ENCODE data around the gene ABHD8. TPM values are rescaled to one million over a fixed set of nuclear protein-coding genes. Genes with fewer than 3 reads are reported as not detected.
A peak's percentile ranks its signal among the peaks of the same experiment; 100 is the strongest.

The ABHD8 gene
- total and polyA plus RNA-seq, 2 experiments from 2014 or later = 8.7 to 19.1 TPM

DNA sequence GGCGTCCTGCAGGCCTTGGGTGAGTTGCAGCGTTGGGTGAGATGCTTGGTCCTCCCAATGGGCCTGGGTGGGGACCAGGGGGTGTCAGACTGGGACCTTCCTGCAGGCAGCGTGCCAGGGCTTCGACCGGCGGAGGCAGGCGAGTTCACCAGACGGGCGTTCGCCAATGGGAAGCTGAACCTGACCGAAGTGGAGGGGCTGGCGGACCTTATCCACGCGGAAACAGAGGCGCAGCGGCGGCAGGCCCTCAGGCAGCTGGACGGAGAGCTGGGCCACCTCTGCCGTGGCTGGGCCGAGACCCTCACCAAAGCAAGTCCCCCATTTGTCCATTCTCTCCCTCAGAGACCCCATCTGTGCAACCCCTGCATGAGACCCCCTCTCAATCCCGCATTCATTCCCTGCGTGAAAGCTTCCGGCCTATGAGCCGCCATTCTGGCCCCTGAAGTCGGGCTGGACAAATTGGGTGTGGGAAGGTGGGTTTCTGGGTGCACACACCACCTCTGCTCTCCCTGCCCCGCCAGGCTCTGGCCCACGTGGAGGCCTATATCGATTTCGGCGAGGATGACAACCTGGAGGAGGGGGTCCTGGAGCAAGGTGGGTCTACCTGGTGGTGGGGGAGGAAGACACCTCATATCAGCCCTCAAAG is 35.3 kb upstream of the ABHD8 start:
- H3K4me2 ChIP-seq (ENCODE audit: unreplicated experiment) = no peak overlapping the region
- H3K27me3 ChIP-seq (replicated peaks; ENCODE audit: insufficient read depth) = no peaks in the 10 kb centered on the region
- H3K27ac ChIP-seq = no peak overlapping the region
- in situ Hi-C loops (cut with MboI) = no loop called here
- WGBS, 2 experiments (ENCODE audit: low coverage in 1 of 2, low lambda C conversion rate in 2 of 2, missing lambda C conversion rate in 2 of 2) = 86 to 88% methylated on average over 28 to 30 of the region's 30 CpGs
- no peaks in the 10 kb centered on the region for H3K79me2 ChIP-seq (ENCODE audit: insufficient read depth)
- no peaks in the 10 kb centered on the region for H3K9me2 ChIP-seq (ENCODE audit: insufficient read depth)
- peak overlapping the region; percentile 82 for H3K9ac ChIP-seq
- H3K4me1 ChIP-seq (ENCODE audit: insufficient read depth) = peaks cover 7% of the 10 kb centered on the region; the same call in 1 of the 2 replicates
- TF ChIP-seq EZH2 (IDR thresholded peaks at IDR 0.05; ENCODE audit: insufficient read depth, poor library complexity, severe bottlenecking) (no peak), EZH2phosphoT487 (IDR thresholded peaks at IDR 0.05; ENCODE audit: insufficient read depth, low read depth) (no peak)
- peak overlapping the region; percentile 89 for H3K4me3 ChIP-seq
- DNase-seq = no peak
- H4K20me1 ChIP-seq (ENCODE audit: insufficient read depth) = no peaks in the 10 kb centered on the region
- peaks cover 11% of the 10 kb centered on the region; the same call in 1 of the 2 replicates for H3F3A ChIP-seq (ENCODE audit: insufficient read depth)
- H2AFZ ChIP-seq = peak overlapping the region; percentile 96; the same call in 1 of the 2 replicates
- H3K36me3 ChIP-seq (ENCODE audit: low read depth) = no peaks in the 10 kb centered on the region
- H3K9me3 ChIP-seq (ENCODE audit: low read depth) = no peaks in the 10 kb centered on the region

DNA sequence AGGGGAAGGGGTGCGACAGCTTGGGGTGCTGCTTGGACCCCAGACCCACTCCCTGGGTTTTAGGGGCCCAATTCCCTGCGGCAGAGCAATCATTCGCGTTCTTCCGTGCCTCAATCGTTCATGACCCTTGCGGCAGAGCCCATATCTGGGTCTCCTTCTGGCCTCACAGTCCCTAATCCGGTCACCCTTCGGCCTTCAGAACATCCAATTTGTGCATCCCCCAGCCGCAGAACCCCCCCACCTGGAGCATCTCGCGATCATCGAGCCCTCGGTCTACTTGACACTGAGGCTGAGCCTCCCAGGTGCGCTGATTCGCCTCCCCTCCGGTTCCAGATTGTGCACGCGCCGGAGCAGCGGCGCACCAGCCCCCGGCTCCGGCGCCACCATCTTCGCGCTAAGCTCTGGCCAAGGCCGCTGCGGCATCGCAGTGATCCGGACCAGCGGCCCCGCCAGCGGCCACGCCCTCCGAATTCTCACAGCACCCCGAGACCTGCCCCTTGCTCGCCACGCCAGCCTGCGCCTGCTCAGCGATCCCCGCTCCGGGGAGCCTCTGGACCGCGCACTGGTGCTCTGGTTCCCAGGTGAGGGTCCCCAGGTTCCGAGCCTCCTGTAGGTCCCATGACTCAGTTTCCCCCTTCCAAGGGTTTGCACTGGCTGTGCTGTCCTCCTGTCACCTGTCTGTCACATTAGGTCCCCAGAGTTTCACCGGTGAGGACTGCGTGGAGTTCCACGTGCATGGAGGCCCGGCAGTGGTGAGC is 34.6 kb upstream of the ABHD8 start:
- Histone ChIP-seq H3K27me3 (replicated peaks; ENCODE audit: insufficient read depth) (no peaks in the 10 kb centered on the region), H3K27ac (peak overlapping the region; percentile 15; the same call in 1 of the 2 replicates), H3K36me3 (ENCODE audit: low read depth) (no peaks in the 10 kb centered on the region), H3K9me3 (ENCODE audit: low read depth) (no peaks in the 10 kb centered on the region), H4K20me1 (ENCODE audit: insufficient read depth) (no peaks in the 10 kb centered on the region), H3F3A (ENCODE audit: insufficient read depth) (peaks cover 11% of the 10 kb centered on the region; the same call in 1 of the 2 replicates), H3K4me3 (peak overlapping the region; percentile 89), H3K9me2 (ENCODE audit: insufficient read depth) (no peaks in the 10 kb centered on the region), H3K4me2 (ENCODE audit: unreplicated experiment) (peak overlapping the region; percentile 91), H3K9ac (peak overlapping the region; percentile 82), H2AFZ (peak overlapping the region; percentile 96), H3K4me1 (ENCODE audit: insufficient read depth) (peaks cover 7% of the 10 kb centered on the region; the same call in 1 of the 2 replicates), H3K79me2 (ENCODE audit: insufficient read depth) (no peaks in the 10 kb centered on the region)
- TF ChIP-seq EZH2 (IDR thresholded peaks at IDR 0.05; ENCODE audit: insufficient read depth, poor library complexity, severe bottlenecking) (no peak), EZH2phosphoT487 (IDR thresholded peaks at IDR 0.05; ENCODE audit: insufficient read depth, low read depth) (no peak)
- in situ Hi-C loops (cut with MboI) = no loop called here
- whole genome bisulfite sequencing, 2 experiments (ENCODE audit: low coverage in 1 of 2, low lambda C conversion rate in 2 of 2, missing lambda C conversion rate in 2 of 2) = 9 to 12% methylated on average over 44 to 49 of the region's 50 CpGs
- peak; percentile 70 for DNase-seq

DNA sequence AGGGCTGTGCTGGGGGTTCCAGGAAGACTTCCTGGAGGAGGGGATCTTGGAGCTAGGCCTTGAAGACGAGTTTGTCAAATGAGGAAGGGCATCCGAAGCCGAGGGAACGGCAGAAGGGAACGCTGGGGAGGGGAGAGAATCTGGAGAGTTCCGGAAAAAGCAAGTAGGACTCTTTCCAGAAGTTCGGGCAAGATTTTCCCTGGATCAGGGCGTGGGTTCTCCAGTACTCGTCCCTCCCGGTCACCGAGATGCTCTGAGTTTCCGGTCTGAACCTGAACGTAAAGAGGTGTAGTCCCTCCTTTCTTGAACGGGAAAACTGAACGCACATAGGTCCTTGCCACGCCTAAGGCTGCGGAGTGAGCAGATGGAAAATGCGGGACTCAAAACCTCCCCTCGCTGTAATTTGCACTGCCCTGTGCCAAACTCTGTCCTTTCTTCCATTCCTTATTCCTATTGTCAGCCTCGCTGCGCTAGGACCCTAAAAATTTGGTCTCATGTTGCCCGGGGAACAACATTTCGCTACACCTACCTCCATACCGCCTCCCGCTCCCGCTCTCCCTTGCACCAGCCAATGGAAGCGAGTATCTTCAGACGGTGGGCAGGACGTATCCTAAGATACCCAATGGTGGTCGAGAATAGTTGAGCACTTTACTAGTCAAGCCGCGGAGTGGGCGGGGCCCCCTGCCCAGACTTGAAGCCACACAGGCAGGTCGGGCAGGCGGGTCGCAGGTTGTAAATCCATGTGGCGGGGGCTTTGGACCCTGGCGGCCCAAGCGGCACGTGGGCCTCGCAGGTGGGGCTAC is 33.8 kb upstream of the ABHD8 start, which contains the start of gene GTPBP3:
Gene GTPBP3, plus strand, starts transcription at position 682 of the 803 bp plus-strand sequence. Its CDS starts 59 bp downstream, at position 741.
- Histone ChIP-seq H3K9me3 (ENCODE audit: low read depth) (no peaks in the 10 kb centered on the region), H3K4me3 (peak within 1 kb of the TSS; percentile 89), H3K4me1 (ENCODE audit: insufficient read depth) (peaks cover 7% of the 10 kb centered on the region; the same call in 1 of the 2 replicates), H3K9ac (peak within 1 kb of the TSS; percentile 82), H3K27me3 (replicated peaks; ENCODE audit: insufficient read depth) (no peaks in the 10 kb centered on the region), H2AFZ (peak within 1 kb of the TSS; percentile 96), H3K9me2 (ENCODE audit: insufficient read depth) (no peaks in the 10 kb centered on the region), H3K79me2 (ENCODE audit: insufficient read depth) (no peaks in the 10 kb centered on the region), H3K36me3 (ENCODE audit: low read depth) (no peaks in the 10 kb centered on the region), H3K27ac (peak within 1 kb of the TSS; percentile 75), H3F3A (ENCODE audit: insufficient read depth) (peaks cover 11% of the 10 kb centered on the region; the same call in 1 of the 2 replicates), H3K4me2 (ENCODE audit: unreplicated experiment) (peak within 1 kb of the TSS; percentile 91), H4K20me1 (ENCODE audit: insufficient read depth) (no peaks in the 10 kb centered on the region)
- TF ChIP-seq EZH2 (IDR thresholded peaks at IDR 0.05; ENCODE audit: insufficient read depth, poor library complexity, severe bottlenecking) (no peak), EZH2phosphoT487 (IDR thresholded peaks at IDR 0.05; ENCODE audit: insufficient read depth, low read depth) (no peak)
- DNase-seq = peak; percentile 99
- WGBS, 2 experiments (ENCODE audit: low coverage in 1 of 2, low lambda C conversion rate in 2 of 2, missing lambda C conversion rate in 2 of 2) = 1% methylated on average over 41 of the region's 41 CpGs
- in situ Hi-C loops (cut with MboI) = no loop called here

DNA sequence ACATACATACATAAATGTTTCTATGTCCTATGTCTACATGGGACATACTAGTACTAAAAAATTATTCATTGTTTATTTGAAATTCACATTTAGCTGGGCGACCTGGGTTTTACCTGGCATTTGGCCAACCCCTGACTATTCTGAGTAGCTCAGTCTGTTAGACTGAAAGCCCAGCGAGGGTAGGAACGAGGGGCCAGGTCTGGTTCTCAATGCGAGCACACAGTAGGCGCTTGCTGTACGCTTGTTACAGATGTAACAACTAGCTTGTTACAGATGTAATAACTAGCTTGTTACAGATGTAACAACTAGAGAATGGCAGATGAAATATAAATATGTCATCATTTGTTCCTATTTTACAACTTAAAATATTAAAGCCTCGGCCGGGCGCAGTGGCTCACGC is 32.4 kb upstream of the ABHD8 start:
- H3K27me3 ChIP-seq (replicated peaks; ENCODE audit: insufficient read depth) = no peaks in the 10 kb centered on the region
- H3K9ac ChIP-seq = no peak overlapping the region
- peak overlapping the region; percentile 96 for H2AFZ ChIP-seq
- H3K4me3 ChIP-seq = no peak overlapping the region
- no peak overlapping the region for H3K27ac ChIP-seq
- H3K79me2 ChIP-seq (ENCODE audit: insufficient read depth) = no peaks in the 10 kb centered on the region
- TF ChIP-seq EZH2phosphoT487 (IDR thresholded peaks at IDR 0.05; ENCODE audit: insufficient read depth, low read depth) (no peak), EZH2 (IDR thresholded peaks at IDR 0.05; ENCODE audit: insufficient read depth, poor library complexity, severe bottlenecking) (no peak)
- no peaks in the 10 kb centered on the region for H4K20me1 ChIP-seq (ENCODE audit: insufficient read depth)
- 48 to 54% methylated on average over 10 of the region's 10 CpGs for whole genome bisulfite sequencing, 2 experiments (ENCODE audit: low coverage in 1 of 2, low lambda C conversion rate in 2 of 2, missing lambda C conversion rate in 2 of 2)
- peaks cover 11% of the 10 kb centered on the region; the same call in 1 of the 2 replicates for H3F3A ChIP-seq (ENCODE audit: insufficient read depth)
- no peak overlapping the region for H3K4me2 ChIP-seq (ENCODE audit: unreplicated experiment)
- in situ Hi-C loops (cut with MboI) = no loop called here
- no peaks in the 10 kb centered on the region for H3K36me3 ChIP-seq (ENCODE audit: low read depth)
- no peak for DNase-seq
- no peaks in the 10 kb centered on the region for H3K9me3 ChIP-seq (ENCODE audit: low read depth)
- H3K4me1 ChIP-seq (ENCODE audit: insufficient read depth) = peaks cover 7% of the 10 kb centered on the region; the same call in 1 of the 2 replicates
- no peaks in the 10 kb centered on the region for H3K9me2 ChIP-seq (ENCODE audit: insufficient read depth)

Measured in GM23248 (cell line).